Right atrium auricular region (tissue), 2 donors: ENCODE data around the gene FAAP24. TPM values are rescaled to one million over a fixed set of nuclear protein-coding genes. Genes with fewer than 3 reads are reported as not detected.
"Not testable (repeated sequence)": the region's sequence is repeated elsewhere in the genome, so short reads cannot be mapped to it uniquely, and the experiment has no call there.

ENCODE experiments used
- DNase-seq: peaks from one replicate; pipeline ENCODE4 v3.0.0-alpha.2; 2019; ENCODE audit warnings: low spot score
- H3K27ac ChIP-seq, 2 donors: fragments of 200-600 bp; sonication (generic); 1 replicate in 1 of 2; 2 replicates in 1 of 2; pipeline ENCODE4 v1.5.1; 2016 to 2019
- H3K27me3 ChIP-seq, 2 donors: fragments of 200-600 bp; sonication (generic); one replicate each; pipeline versions ENCODE4 v1.5.1 to v1.6.0; 2017 to 2019
- H3K36me3 ChIP-seq: fragments of 200-600 bp; sonication (generic); one replicate; pipeline ENCODE4 v1.5.1; 2016
- H3K4me1 ChIP-seq, 2 donors: fragments of 200-600 bp; sonication (generic); one replicate each; pipeline versions ENCODE4 v1.5.1 to v1.6.0; 2017 to 2019
- H3K4me3 ChIP-seq, 2 donors: fragments of 200-600 bp; sonication (generic); 1 replicate in 1 of 2; 2 replicates in 1 of 2; pipeline ENCODE4 v1.5.1; 2017 to 2019; ENCODE audit warnings: mild to moderate bottlenecking in 1 of 2, moderate library complexity in 1 of 2
- H3K9me3 ChIP-seq, 2 donors: fragments of 200-600 bp; sonication (generic); one replicate each; pipeline ENCODE4 v1.5.1; 2019
- total RNA-seq, 2 donors: library from RNA; depleted of rRNA; stranded (reverse); fragments of >200 nt; gene quantifications; one replicate each; pipeline ENCODE4 v1.1.0, GENCODE V29; 2016
- TF ChIP-seq, protein P1 (sequence below), 2 donors: fragments of 200-600 bp; sonication (generic); IDR thresholded peaks; one replicate each; pipeline ENCODE4 v1.5.1; 2019; ENCODE audit warnings: antibody characterized with exemption in 2 of 2

The FAAP24 gene
- total RNA-seq, 2 donors from 2014 or later = 0.67 TPM; not detected in 1

DNA sequence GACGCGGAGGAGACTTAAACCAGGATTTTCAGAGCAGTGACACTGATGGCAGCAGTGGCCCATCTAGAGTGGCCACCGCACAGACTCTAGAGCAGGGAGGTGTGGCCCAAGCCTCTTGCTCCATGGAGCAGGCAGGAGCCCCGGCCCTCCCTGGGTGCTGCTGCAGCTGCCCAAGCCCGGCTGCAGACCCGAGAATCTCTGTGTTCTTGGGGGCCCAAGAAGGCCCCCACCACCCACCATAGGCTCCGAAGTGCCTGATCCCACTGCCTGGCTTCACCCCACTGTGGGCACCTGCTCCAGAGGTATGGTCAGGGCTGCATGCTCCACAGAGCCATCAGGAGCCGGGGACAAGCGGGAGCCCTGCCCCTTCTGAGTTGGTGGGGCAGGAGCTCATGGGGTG lies 36.4 kb upstream of the FAAP24 start:
- H3K27me3 ChIP-seq = no peaks in the 10 kb centered on the region
- no peak overlapping the region for H3K27ac ChIP-seq
- no peak for DNase-seq
- H3K36me3 ChIP-seq = peaks cover 42% of the 10 kb centered on the region
- H3K9me3 ChIP-seq = no peaks in the 10 kb centered on the region
- TF ChIP-seq, protein P1, sequence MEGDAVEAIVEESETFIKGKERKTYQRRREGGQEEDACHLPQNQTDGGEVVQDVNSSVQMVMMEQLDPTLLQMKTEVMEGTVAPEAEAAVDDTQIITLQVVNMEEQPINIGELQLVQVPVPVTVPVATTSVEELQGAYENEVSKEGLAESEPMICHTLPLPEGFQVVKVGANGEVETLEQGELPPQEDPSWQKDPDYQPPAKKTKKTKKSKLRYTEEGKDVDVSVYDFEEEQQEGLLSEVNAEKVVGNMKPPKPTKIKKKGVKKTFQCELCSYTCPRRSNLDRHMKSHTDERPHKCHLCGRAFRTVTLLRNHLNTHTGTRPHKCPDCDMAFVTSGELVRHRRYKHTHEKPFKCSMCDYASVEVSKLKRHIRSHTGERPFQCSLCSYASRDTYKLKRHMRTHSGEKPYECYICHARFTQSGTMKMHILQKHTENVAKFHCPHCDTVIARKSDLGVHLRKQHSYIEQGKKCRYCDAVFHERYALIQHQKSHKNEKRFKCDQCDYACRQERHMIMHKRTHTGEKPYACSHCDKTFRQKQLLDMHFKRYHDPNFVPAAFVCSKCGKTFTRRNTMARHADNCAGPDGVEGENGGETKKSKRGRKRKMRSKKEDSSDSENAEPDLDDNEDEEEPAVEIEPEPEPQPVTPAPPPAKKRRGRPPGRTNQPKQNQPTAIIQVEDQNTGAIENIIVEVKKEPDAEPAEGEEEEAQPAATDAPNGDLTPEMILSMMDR (IDR thresholded peaks at IDR 0.05) = no peak
- no peaks in the 10 kb centered on the region for H3K4me1 ChIP-seq
- no peak overlapping the region for H3K4me3 ChIP-seq

DNA sequence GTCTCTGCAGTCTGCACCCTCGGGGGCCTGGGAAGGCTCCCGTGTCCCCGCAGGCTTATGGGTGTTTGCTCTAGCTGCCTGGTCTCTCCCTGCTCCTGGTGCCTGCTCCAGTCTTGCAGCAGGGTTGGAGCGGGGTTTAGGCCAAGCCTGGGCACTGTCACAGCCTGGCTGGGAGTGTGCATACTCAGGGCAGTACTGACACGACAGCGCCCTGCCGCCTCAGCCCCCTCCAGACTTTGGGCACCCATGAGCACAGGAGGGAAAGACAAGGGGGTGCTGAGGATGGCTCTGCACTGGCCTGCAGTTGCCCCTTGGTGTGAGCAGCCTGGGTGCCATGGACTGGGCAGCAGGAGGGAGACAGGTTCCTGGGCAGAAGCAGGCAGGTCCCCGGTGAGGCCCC lies 36.0 kb upstream of the FAAP24 start:
- no peak for DNase-seq
- Histone ChIP-seq H3K36me3 (peaks cover 37% of the 10 kb centered on the region), H3K4me3 (no peak overlapping the region), H3K27ac (no peak overlapping the region), H3K4me1 (no peaks in the 10 kb centered on the region), H3K9me3 (no peaks in the 10 kb centered on the region), H3K27me3 (no peaks in the 10 kb centered on the region)
- TF ChIP-seq, protein P1 (IDR thresholded peaks at IDR 0.05) = no peak

DNA sequence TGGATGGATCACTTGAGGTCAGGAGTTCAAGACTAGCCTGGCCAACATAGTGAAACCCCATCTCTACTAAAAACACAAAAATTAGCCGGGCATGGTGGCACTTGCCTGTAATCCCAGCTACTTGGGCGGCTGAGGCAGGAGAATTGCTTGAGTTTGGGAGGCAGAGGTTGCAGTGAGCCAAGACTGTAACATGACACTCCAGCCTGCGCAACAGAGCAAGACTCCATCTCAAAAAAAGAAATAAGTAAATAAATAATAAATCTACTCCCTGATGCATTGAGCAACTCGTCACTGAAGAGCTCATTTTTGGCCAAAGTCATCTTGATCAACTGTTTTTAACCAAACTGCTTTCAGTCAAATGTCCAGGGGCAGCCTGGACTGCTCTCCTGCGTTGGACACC lies 30.8 kb upstream of the FAAP24 start:
- not testable (repeated sequence) for H3K9me3 ChIP-seq, H3K4me1 ChIP-seq, H3K27ac ChIP-seq, H3K4me3 ChIP-seq, DNase-seq, H3K27me3 ChIP-seq
- H3K36me3 ChIP-seq = peaks cover 55% of the 10 kb centered on the region

DNA sequence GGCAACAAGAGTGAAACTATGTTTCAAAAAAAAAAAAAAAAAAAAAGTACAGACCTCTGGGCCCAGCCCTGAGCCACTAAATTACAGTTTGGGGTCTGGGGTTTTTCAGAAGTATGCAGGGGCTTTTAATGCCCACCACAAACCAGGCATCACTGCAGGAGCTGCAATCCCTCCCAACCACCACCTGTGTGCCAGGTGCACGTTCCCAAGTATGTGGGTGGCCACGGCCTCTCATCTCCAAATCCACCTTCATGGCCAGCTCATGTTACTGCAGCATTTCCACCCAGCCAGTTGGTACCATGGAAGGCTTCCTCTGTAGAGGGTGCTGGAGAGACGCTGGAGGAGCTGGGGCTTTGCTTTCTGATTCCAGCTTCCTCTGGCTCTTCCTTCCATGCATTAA lies 26.8 kb upstream of the FAAP24 start:
- TF ChIP-seq, protein P1 (IDR thresholded peaks at IDR 0.05) = no peak
- H3K36me3 ChIP-seq = peaks cover 44% of the 10 kb centered on the region
- H3K27ac ChIP-seq = no peak overlapping the region
- H3K4me3 ChIP-seq = no peak overlapping the region
- no peaks in the 10 kb centered on the region for H3K27me3 ChIP-seq
- no peak for DNase-seq
- H3K4me1 ChIP-seq = no peaks in the 10 kb centered on the region
- H3K9me3 ChIP-seq = no peaks in the 10 kb centered on the region

DNA sequence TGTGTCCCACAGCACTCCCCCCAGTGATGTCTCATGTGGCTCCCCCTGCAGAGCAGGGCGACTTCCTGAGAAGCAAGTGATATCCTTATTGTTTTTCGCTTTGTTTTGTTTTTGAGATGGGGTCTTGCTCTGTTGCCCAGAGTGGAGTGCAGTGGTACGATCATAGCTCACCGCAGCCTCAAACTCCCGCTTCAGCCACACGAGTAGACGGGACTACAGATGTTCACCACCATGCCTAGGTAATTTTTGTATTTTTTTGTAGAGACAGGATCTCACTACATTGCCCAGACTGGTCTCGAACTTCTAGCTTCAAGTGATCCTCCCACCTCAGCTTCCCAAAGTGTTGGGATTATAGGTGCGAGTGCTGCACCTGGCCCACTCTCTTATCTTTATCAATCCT lies 5.3 kb upstream of the FAAP24 start:
- no peaks in the 10 kb centered on the region for H3K9me3 ChIP-seq
- H3K4me3 ChIP-seq = no peak overlapping the region
- H3K27me3 ChIP-seq = no peaks in the 10 kb centered on the region
- DNase-seq = no peak
- TF ChIP-seq, protein P1 (IDR thresholded peaks at IDR 0.05) = no peak
- peaks cover 10% of the 10 kb centered on the region for H3K36me3 ChIP-seq
- H3K27ac ChIP-seq = no peak overlapping the region
- H3K4me1 ChIP-seq = peaks cover 0 to 12% of the 10 kb centered on the region in 2 donors

DNA sequence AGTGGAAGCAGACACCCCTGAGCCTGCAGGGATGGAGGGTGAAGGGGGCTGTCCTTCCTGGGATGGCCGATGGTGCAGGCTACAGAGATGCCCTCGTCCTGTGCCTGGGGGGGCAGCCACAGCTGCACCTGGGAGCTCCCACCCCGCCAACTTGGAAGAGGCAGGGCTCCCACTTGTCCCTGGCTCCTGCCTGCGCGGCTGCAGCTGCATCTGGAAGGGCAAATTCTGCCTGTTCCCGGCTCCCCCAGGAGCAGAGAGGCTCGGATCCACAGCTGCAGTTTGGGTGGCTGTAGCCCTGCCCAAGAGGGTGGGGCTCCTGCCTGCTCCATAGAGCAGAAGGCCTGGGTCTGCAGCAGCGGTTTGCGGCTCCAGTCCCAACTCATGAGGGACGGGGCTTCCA lies 2.5 kb upstream of the FAAP24 start:
- H3K9me3 ChIP-seq = no peaks in the 10 kb centered on the region
- H3K4me3 ChIP-seq = no peak overlapping the region
- TF ChIP-seq, protein P1 (IDR thresholded peaks at IDR 0.05) = no peak
- no peak overlapping the region for H3K27ac ChIP-seq
- DNase-seq = no peak
- peaks cover 0 to 12% of the 10 kb centered on the region in 2 donors for H3K4me1 ChIP-seq
- peaks cover 5% of the 10 kb centered on the region for H3K36me3 ChIP-seq
- no peaks in the 10 kb centered on the region for H3K27me3 ChIP-seq
